ENCODE data around the gene CHN1. TPM values are rescaled to one million over a fixed set of nuclear protein-coding genes. Genes with fewer than 3 reads are reported as not detected.

The CHN1 gene
- polyA plus RNA-seq, 1 of the 3 experiments (the other 2 are of a cell fraction) = 31.6 TPM

GRCh38 chr2:174914853-174915760 lies 90.1 kb downstream of the CHN1 start:
- H3K4me3 ChIP-seq (ENCODE audit: low read depth in 2 of 2, low read length in 1 of 2) = no peak overlapping the region
- ChIA-PET POLR2A (no interaction called here), CTCF (interaction anchor here (1.0 to 1.4 kb wide), 4 partner anchors 13 to 38 kb away, joined by 3 to 5 read pairs (median 4); no protein-coding TSS in a partner anchor)
- TF ChIP-seq MEF2A (IDR thresholded peaks at IDR 0.05; ENCODE audit: borderline replicate concordance, low read depth) = no peak
- TF ChIP-seq YY1 (IDR thresholded peaks at IDR 0.05; ENCODE audit: low read depth) = no peak
- TF ChIP-seq NFIC (IDR thresholded peaks at IDR 0.05; ENCODE audit: borderline replicate concordance) = no peak
- no peak for TF ChIP-seq ZBTB33 (IDR thresholded peaks at IDR 0.05; ENCODE audit: borderline replicate concordance, low read depth)
- no peak for TF ChIP-seq IRF3 (IDR thresholded peaks at IDR 0.05; ENCODE audit: low read depth, low read length)
- TF ChIP-seq, protein P1, sequence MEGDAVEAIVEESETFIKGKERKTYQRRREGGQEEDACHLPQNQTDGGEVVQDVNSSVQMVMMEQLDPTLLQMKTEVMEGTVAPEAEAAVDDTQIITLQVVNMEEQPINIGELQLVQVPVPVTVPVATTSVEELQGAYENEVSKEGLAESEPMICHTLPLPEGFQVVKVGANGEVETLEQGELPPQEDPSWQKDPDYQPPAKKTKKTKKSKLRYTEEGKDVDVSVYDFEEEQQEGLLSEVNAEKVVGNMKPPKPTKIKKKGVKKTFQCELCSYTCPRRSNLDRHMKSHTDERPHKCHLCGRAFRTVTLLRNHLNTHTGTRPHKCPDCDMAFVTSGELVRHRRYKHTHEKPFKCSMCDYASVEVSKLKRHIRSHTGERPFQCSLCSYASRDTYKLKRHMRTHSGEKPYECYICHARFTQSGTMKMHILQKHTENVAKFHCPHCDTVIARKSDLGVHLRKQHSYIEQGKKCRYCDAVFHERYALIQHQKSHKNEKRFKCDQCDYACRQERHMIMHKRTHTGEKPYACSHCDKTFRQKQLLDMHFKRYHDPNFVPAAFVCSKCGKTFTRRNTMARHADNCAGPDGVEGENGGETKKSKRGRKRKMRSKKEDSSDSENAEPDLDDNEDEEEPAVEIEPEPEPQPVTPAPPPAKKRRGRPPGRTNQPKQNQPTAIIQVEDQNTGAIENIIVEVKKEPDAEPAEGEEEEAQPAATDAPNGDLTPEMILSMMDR (IDR thresholded peaks at IDR 0.05) = no peak
- TF ChIP-seq JUND (IDR thresholded peaks at IDR 0.05) = no peak
- TF ChIP-seq POLR2AphosphoS5 (IDR thresholded peaks at IDR 0.05; ENCODE audit: low read depth, low read length) = no peak
- no peak for TF ChIP-seq TEAD4 (IDR thresholded peaks at IDR 0.05; ENCODE audit: borderline replicate concordance, insufficient read depth)
- no peak for TF ChIP-seq NRF1 (IDR thresholded peaks at IDR 0.05; ENCODE audit: low read depth, low read length)
- TF ChIP-seq, protein P2, sequence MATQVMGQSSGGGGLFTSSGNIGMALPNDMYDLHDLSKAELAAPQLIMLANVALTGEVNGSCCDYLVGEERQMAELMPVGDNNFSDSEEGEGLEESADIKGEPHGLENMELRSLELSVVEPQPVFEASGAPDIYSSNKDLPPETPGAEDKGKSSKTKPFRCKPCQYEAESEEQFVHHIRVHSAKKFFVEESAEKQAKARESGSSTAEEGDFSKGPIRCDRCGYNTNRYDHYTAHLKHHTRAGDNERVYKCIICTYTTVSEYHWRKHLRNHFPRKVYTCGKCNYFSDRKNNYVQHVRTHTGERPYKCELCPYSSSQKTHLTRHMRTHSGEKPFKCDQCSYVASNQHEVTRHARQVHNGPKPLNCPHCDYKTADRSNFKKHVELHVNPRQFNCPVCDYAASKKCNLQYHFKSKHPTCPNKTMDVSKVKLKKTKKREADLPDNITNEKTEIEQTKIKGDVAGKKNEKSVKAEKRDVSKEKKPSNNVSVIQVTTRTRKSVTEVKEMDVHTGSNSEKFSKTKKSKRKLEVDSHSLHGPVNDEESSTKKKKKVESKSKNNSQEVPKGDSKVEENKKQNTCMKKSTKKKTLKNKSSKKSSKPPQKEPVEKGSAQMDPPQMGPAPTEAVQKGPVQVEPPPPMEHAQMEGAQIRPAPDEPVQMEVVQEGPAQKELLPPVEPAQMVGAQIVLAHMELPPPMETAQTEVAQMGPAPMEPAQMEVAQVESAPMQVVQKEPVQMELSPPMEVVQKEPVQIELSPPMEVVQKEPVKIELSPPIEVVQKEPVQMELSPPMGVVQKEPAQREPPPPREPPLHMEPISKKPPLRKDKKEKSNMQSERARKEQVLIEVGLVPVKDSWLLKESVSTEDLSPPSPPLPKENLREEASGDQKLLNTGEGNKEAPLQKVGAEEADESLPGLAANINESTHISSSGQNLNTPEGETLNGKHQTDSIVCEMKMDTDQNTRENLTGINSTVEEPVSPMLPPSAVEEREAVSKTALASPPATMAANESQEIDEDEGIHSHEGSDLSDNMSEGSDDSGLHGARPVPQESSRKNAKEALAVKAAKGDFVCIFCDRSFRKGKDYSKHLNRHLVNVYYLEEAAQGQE (IDR thresholded peaks at IDR 0.05; ENCODE audit: low read depth, low read length) = no peak
- TF ChIP-seq GABPA (IDR thresholded peaks at IDR 0.05; ENCODE audit: low read depth) = no peak
- no peak for TF ChIP-seq FOSL2 (IDR thresholded peaks at IDR 0.05; ENCODE audit: borderline replicate concordance, low read depth)
- TF ChIP-seq ELF1 (IDR thresholded peaks at IDR 0.05) = no peak
- no peak for TF ChIP-seq RCOR1 (IDR thresholded peaks at IDR 0.05; ENCODE audit: low read length)
- TF ChIP-seq EZH2phosphoT487 (IDR thresholded peaks at IDR 0.05; ENCODE audit: borderline replicate concordance, low read depth) = no peak
- no peak for TF ChIP-seq FOXJ3 (CRISPR knock-in tag; IDR thresholded peaks at IDR 0.05)
- no peak for TF ChIP-seq SMC3 (IDR thresholded peaks at IDR 0.05; ENCODE audit: low read depth, low read length)
- TF ChIP-seq RFX5 (IDR thresholded peaks at IDR 0.05; ENCODE audit: low read length) = no peak
- no peak for TF ChIP-seq TCF12 (IDR thresholded peaks at IDR 0.05)
- no peaks in the 10 kb centered on the region for H4K20me1 ChIP-seq (ENCODE audit: insufficient read depth)
- no peaks in the 10 kb centered on the region for H3K79me2 ChIP-seq (ENCODE audit: insufficient read depth)
- 80% methylated on average over 7 of the region's 7 CpGs for WGBS (ENCODE audit: low lambda C conversion rate)
- peak overlapping the region in 1 of 2 experiments; percentile 3; a peak in 1 of 4 replicates for H3K27ac ChIP-seq (ENCODE audit: low read depth in 2 of 2, low read length in 1 of 2)
- H3K4me1 ChIP-seq (ENCODE audit: control insufficient read depth in 1 of 2, insufficient read depth in 2 of 2, low read depth in 1 of 2, low read length in 1 of 2) = peaks cover 0 to 5% of the 10 kb centered on the region in 2 experiments; a peak in 1 of 4 replicates
- peak; percentile 31 for DNase-seq
- no peaks in the 10 kb centered on the region for H3F3A ChIP-seq (replicated peaks; ENCODE audit: insufficient read depth)
- no peaks in the 10 kb centered on the region for H3K27me3 ChIP-seq (ENCODE audit: insufficient read depth)
- H3K4me2 ChIP-seq = no peak overlapping the region
- H3K9me2 ChIP-seq = no peaks in the 10 kb centered on the region
- no peak overlapping the region for H2AFZ ChIP-seq (ENCODE audit: low read depth)
- no peak overlapping the region for H3K9ac ChIP-seq
- peaks cover 4 to 23% of the 10 kb centered on the region in 2 experiments for H3K36me3 ChIP-seq (replicated peaks in 1 of 2; ENCODE audit: control insufficient read depth in 1 of 2, insufficient read depth in 2 of 2, low read length in 1 of 2)
- no peaks in the 10 kb centered on the region for H3K9me3 ChIP-seq
